BLaER1 treated with 17β-estradiol and CSF1 and Interleukin-3, amounts not matched to agents 10 nM and 100 nM (cell line): Measurements from ENCODE around the gene UBE3B.

Source experiments
- H3K27ac ChIP-seq, 11 experiments: shearing (Covaris generic); formaldehyde crosslinking; 2 replicates each; pipeline ENCODE4 v1.8.1; 2022
- H3K27me3 ChIP-seq, 11 experiments: shearing (Covaris generic); formaldehyde crosslinking; 2 replicates each; pipeline ENCODE4 v1.8.1; 2022
- H3K36me3 ChIP-seq, 11 experiments: shearing (Covaris generic); formaldehyde crosslinking; 2 replicates each; pipeline ENCODE4 v1.8.1; 2022
- H3K4me1 ChIP-seq, 10 experiments: shearing (Covaris generic); formaldehyde crosslinking; 2 replicates each; pipeline ENCODE4 v1.8.1; 2022
- H3K4me2 ChIP-seq, 11 experiments: shearing (Covaris generic); formaldehyde crosslinking; 2 replicates each; pipeline ENCODE4 v1.8.1; 2022
- H3K4me3 ChIP-seq, 10 experiments: shearing (Covaris generic); formaldehyde crosslinking; 2 replicates each; pipeline ENCODE4 v1.8.1; 2022
- H3K9ac ChIP-seq, 11 experiments: shearing (Covaris generic); formaldehyde crosslinking; 2 replicates each; pipeline ENCODE4 v1.8.1; 2022
- H3K9me3 ChIP-seq, 11 experiments: shearing (Covaris generic); formaldehyde crosslinking; replicated peaks in 1 of 11; 2 replicates each; pipeline ENCODE4 v1.8.1; 2022
- H4K20me1 ChIP-seq, 11 experiments: shearing (Covaris generic); formaldehyde crosslinking; 2 replicates each; pipeline ENCODE4 v1.8.1; 2022
- Cebpa-rat ChIP-seq, 11 experiments: shearing (Covaris generic); IDR thresholded peaks; 2 replicates each; pipeline ENCODE4 v1.8.1; 2022

UBE3B gene

DNA sequence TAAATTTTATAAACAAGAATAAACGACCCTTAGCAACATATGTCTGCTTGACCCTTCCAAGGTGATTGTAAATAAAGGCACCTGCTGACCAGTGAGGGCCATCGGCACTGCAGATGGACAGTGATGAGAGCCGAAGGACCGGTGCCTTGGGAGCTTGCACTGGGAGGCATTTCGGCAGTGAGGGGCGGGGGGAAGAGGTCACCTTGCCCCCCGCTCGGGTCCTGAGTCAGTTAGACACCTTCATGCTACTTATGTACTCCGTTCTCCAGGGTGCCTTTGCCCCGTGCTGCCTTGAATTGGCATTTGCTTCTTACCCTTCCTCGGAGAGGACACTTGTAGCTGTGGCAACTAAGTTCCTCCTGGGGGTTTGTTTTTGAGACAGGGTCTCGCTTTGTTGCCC lies 72.8 kb downstream of the UBE3B start:
- no peak overlapping the region for H3K9ac ChIP-seq
- no peak for TF ChIP-seq Cebpa-rat (IDR thresholded peaks at IDR 0.05)
- peaks cover 3 to 23% (median 14%) of the 10 kb centered on the region in 10 experiments for H3K4me1 ChIP-seq
- no peaks in the 10 kb centered on the region for H3K9me3 ChIP-seq
- peaks cover 0 to 18% (median 0%) of the 10 kb centered on the region in 11 experiments; a peak in 1 of 22 replicates for H4K20me1 ChIP-seq
- no peaks in the 10 kb centered on the region for H3K27me3 ChIP-seq
- H3K36me3 ChIP-seq: no peaks in the 10 kb centered on the region
- no peak overlapping the region for H3K4me3 ChIP-seq
- H3K27ac ChIP-seq: no peak overlapping the region
- H3K4me2 ChIP-seq: no peak overlapping the region

DNA sequence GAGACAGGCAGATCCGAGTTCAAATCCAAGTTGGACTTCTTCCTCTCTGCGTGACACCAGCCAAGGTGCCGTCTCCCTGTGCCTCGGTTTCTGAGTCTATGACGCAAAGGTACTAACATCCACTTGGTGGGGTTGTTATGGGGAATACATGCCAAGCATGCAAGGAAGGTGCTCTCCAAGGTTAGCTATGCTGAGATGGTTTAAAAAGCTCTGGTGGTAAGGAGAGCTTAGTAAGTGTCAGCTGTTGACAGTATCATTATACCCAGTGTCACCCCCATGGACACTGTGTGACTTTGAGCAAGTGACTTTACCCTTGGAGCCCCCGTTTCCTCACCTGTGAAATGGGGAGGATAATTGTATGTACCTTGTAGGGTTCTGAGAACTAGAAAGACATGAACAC lies 73.7 kb downstream of the UBE3B start:
- Histone ChIP-seq H4K20me1 (peaks cover 0 to 18% (median 0%) of the 10 kb centered on the region in 11 experiments; a peak in 1 of 22 replicates), H3K36me3 (no peaks in the 10 kb centered on the region; a peak in 1 of 22 replicates), H3K9me3 (no peaks in the 10 kb centered on the region), H3K27me3 (no peaks in the 10 kb centered on the region), H3K4me3 (no peak overlapping the region), H3K9ac (no peak overlapping the region), H3K4me1 (peaks cover 0 to 17% (median 11%) of the 10 kb centered on the region in 10 experiments; a peak in 14 of 20 replicates), H3K27ac (no peak overlapping the region), H3K4me2 (no peak overlapping the region)
- no peak for TF ChIP-seq Cebpa-rat (IDR thresholded peaks at IDR 0.05)

DNA sequence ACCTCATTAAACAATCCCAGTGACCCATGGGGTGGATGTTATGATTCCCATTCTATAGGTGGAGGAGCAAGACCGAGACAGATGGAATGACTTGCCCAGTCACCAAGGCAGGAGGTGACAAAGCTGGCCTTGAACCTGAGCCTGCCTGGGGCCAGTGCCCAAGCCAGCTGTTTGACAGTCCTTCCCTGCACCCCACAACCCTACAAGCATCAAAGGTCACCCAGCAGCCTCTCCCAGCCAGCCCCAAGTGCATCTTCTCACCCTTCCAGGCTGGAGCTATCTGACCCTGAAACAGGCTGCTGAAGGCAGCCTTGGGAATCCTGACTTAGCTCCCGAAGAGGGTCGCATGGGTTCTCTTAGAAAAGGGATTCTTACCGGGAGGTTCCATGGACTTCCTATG lies 75.5 kb downstream of the UBE3B start:
- peaks cover 0 to 23% (median 0%) of the 10 kb centered on the region in 11 experiments; a peak in 1 of 22 replicates for H4K20me1 ChIP-seq
- H3K9me3 ChIP-seq: no peaks in the 10 kb centered on the region
- H3K4me2 ChIP-seq: no peak overlapping the region
- H3K27me3 ChIP-seq: no peaks in the 10 kb centered on the region
- no peak for TF ChIP-seq Cebpa-rat (IDR thresholded peaks at IDR 0.05)
- H3K36me3 ChIP-seq: peaks cover 0 to 14% (median 0%) of the 10 kb centered on the region in 11 experiments; a peak in 3 of 22 replicates
- peaks cover 0 to 9% (median 3%) of the 10 kb centered on the region in 10 experiments; a peak in 14 of 20 replicates for H3K4me1 ChIP-seq
- H3K9ac ChIP-seq: no peak overlapping the region
- H3K4me3 ChIP-seq: no peak overlapping the region
- H3K27ac ChIP-seq: no peak overlapping the region

DNA sequence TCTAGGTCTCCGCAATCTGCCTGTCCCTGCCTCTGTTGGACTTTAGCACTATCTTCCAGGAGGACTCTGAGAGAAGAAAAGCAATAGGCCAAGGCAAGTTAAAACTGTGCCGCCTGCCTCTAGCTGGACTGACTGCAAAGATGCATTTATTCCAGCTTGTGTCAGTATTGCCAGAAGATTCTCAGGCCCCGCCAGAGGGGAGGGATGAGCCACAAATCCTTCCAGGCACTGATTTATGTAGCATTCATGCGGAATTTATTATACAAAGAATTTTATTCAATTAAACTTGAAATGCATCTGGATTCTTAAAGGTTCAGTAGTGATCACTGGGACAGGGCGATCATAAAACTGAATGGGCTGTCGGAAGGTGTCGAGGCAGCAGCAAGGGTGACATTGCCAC lies 76.0 kb downstream of the UBE3B start:
- Histone ChIP-seq H3K27ac (no peak overlapping the region), H3K4me2 (no peak overlapping the region)

GRCh38 chr12:109553906-109554500 lies 76.6 kb downstream of the UBE3B start:
- no peaks in the 10 kb centered on the region for H3K9me3 ChIP-seq
- no peak overlapping the region; a peak in 1 of 22 replicates for H3K9ac ChIP-seq
- H3K4me3 ChIP-seq: no peak overlapping the region
- H3K4me1 ChIP-seq: peaks cover 0 to 19% (median 9%) of the 10 kb centered on the region in 10 experiments; a peak in 15 of 20 replicates
- peaks cover 0 to 25% (median 0%) of the 10 kb centered on the region in 11 experiments; a peak in 3 of 22 replicates for H3K36me3 ChIP-seq
- H3K27ac ChIP-seq: no peak overlapping the region
- no peak for TF ChIP-seq Cebpa-rat (IDR thresholded peaks at IDR 0.05)
- peaks cover 0 to 28% (median 0%) of the 10 kb centered on the region in 11 experiments; a peak in 2 of 22 replicates for H4K20me1 ChIP-seq
- no peaks in the 10 kb centered on the region for H3K27me3 ChIP-seq
- no peak overlapping the region for H3K4me2 ChIP-seq

More for the DNA sequence above, 76.0 kb downstream of the UBE3B start:
- H3K4me3 ChIP-seq: no peak overlapping the region
- no peaks in the 10 kb centered on the region for H3K27me3 ChIP-seq
- H3K36me3 ChIP-seq: peaks cover 0 to 20% (median 0%) of the 10 kb centered on the region in 11 experiments; a peak in 3 of 22 replicates
- H3K4me1 ChIP-seq: peaks cover 0 to 14% (median 7%) of the 10 kb centered on the region in 10 experiments; a peak in 15 of 20 replicates
- no peaks in the 10 kb centered on the region for H3K9me3 ChIP-seq
- no peak overlapping the region for H3K9ac ChIP-seq
- H4K20me1 ChIP-seq: peaks cover 0 to 28% (median 0%) of the 10 kb centered on the region in 11 experiments; a peak in 2 of 22 replicates
- TF ChIP-seq Cebpa-rat (IDR thresholded peaks at IDR 0.05): no peak

- Histone ChIP-seq H3K9me3 (no peaks in the 10 kb centered on the region), H3K4me1 (peaks cover 0 to 18% (median 9%) of the 10 kb centered on the region in 10 experiments; a peak in 15 of 20 replicates), H3K9ac (no peak overlapping the region), H3K4me3 (no peak overlapping the region), H3K27me3 (no peaks in the 10 kb centered on the region), H3K27ac (no peak overlapping the region), H3K36me3 (peaks cover 0 to 32% (median 0%) of the 10 kb centered on the region in 11 experiments; a peak in 3 of 22 replicates), H3K4me2 (no peak overlapping the region), H4K20me1 (peaks cover 0 to 28% (median 0%) of the 10 kb centered on the region in 11 experiments; a peak in 2 of 22 replicates)
- no peak for TF ChIP-seq Cebpa-rat (IDR thresholded peaks at IDR 0.05)
These were observed 77.3 kb downstream of the UBE3B start for GRCh38 chr12:109554761-109555160.

DNA sequence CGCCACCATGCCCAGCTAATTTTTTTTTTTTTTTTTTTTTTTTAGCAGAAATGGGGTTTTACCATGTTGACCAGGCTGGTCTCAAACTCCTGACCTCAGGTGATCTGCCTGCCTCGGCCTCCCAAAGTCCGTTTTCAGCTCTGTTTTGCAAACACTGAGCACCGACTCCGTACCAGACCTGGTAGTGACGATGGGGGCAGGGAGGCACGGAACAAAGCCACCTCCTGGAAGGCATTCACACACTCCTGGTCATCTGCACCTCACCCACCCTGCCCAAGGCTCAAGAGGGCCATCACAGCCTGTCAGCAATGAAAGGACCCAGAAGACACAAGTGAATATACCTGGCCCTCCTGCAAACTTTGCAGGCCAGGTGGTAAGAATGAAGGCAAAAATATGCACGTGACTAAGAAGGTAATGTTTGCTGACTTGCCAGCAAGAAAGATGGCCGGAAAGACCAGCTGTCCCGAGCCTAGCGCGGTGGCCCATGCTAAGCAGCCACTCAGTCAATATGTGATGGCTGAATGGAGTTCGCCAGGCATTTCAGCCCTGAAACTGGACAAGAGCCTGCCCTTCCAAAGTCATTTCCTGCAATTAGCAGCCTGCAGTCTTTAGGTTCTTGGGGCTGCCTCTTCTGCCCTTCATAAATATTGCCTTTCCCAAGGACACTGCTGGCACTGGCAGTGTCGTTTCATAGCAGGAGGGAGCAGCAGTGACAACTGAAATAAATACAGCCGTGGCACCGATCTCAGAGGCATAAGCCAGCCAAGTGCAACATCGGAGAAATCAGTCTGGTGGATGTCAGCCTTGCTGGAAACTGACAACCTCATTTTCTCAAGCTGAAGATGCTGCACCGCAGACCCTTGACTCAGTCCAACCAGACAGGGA lies 78.2 kb downstream of the UBE3B start:
- Histone ChIP-seq H4K20me1 (peaks cover 0 to 28% (median 0%) of the 10 kb centered on the region in 11 experiments; a peak in 2 of 22 replicates), H3K27ac (no peak overlapping the region), H3K4me1 (peaks cover 0 to 16% (median 9%) of the 10 kb centered on the region in 10 experiments; a peak in 15 of 20 replicates), H3K36me3 (peaks cover 0 to 35% (median 0%) of the 10 kb centered on the region in 11 experiments; a peak in 4 of 22 replicates), H3K4me2 (no peak overlapping the region), H3K27me3 (no peaks in the 10 kb centered on the region), H3K9ac (no peak overlapping the region), H3K9me3 (no peaks in the 10 kb centered on the region), H3K4me3 (no peak overlapping the region)
- TF ChIP-seq Cebpa-rat (IDR thresholded peaks at IDR 0.05): no peak

- Histone ChIP-seq H4K20me1 (peaks cover 0 to 28% (median 0%) of the 10 kb centered on the region in 11 experiments; a peak in 2 of 22 replicates), H3K9me3 (peaks cover 0 to 8% (median 6%) of the 10 kb centered on the region in 11 experiments; a peak in 16 of 22 replicates), H3K4me1 (peaks cover 0 to 16% (median 10%) of the 10 kb centered on the region in 10 experiments; a peak in 15 of 20 replicates), H3K36me3 (peaks cover 0 to 51% (median 13%) of the 10 kb centered on the region in 11 experiments; a peak in 20 of 22 replicates), H3K27ac (no peak overlapping the region), H3K4me3 (no peak overlapping the region), H3K9ac (no peak overlapping the region), H3K27me3 (no peaks in the 10 kb centered on the region), H3K4me2 (no peak overlapping the region)
- TF ChIP-seq Cebpa-rat (IDR thresholded peaks at IDR 0.05): no peak
These were observed 79.8 kb downstream of the UBE3B start for GRCh38 chr12:109557200-109557599.
